Stimulated activated CD8-positive, alpha-beta memory T cell treated with anti-CD3 and anti-CD28 coated beads, Interleukin-2, amount 100 ng/mL, for 48 hours (primary cell): ENCODE results near the gene FHL2.

Experiments
- DNase-seq, 2 donors: peaks; one replicate each; pipeline ENCODE4 v3.0.0-alpha.2; 2020; ENCODE audit warnings: low read depth in 2 of 2

Gene FHL2

GRCh38 chr2:105422801-105423200 lies 23.9 kb upstream of the FHL2 start:
- no peak for DNase-seq

- no peak for DNase-seq
Measured at GRCh38 chr2:105421053-105421452, 22.2 kb upstream of the FHL2 start.

GRCh38 chr2:105418522-105418921 lies 19.7 kb upstream of the FHL2 start:
- DNase-seq, result no peak

- DNase-seq, result no peak
Measured at GRCh38 chr2:105417857-105418436, 19.1 kb upstream of the FHL2 start.

- no peak for DNase-seq
Measured at GRCh38 chr2:105416156-105416555, 17.3 kb upstream of the FHL2 start.

- DNase-seq, result no peak
Measured at GRCh38 chr2:105415007-105415406, 16.2 kb upstream of the FHL2 start.

GRCh38 chr2:105413206-105413605 lies 14.4 kb upstream of the FHL2 start:
- no peak for DNase-seq

- no peak for DNase-seq
Measured at GRCh38 chr2:105412584-105412983, 13.7 kb upstream of the FHL2 start.

GRCh38 chr2:105411720-105412407 lies 13.0 kb upstream of the FHL2 start:
- no peak for DNase-seq

GRCh38 chr2:105410554-105410953 lies 11.7 kb upstream of the FHL2 start:
- no peak for DNase-seq

GRCh38 chr2:105409717-105410116 lies 10.9 kb upstream of the FHL2 start:
- DNase-seq, result no peak

- DNase-seq, result no peak
Measured at GRCh38 chr2:105407946-105408743, 9.3 kb upstream of the FHL2 start.

- DNase-seq, result no peak
Measured at GRCh38 chr2:105406221-105406620, 7.4 kb upstream of the FHL2 start.

GRCh38 chr2:105405291-105405690 lies 6.4 kb upstream of the FHL2 start:
- DNase-seq, result no peak

GRCh38 chr2:105404736-105405135 lies 5.9 kb upstream of the FHL2 start:
- no peak for DNase-seq

- DNase-seq, result no peak
Measured at GRCh38 chr2:105403783-105404698, 5.2 kb upstream of the FHL2 start.

- no peak for DNase-seq
Measured at GRCh38 chr2:105403241-105403782, 4.5 kb upstream of the FHL2 start.

GRCh38 chr2:105402809-105403208 lies 4.0 kb upstream of the FHL2 start:
- no peak for DNase-seq

- no peak for DNase-seq
Measured at GRCh38 chr2:105401867-105402266, 3.0 kb upstream of the FHL2 start.

- no peak for DNase-seq
Measured at GRCh38 chr2:105400138-105400540, 1.3 kb upstream of the FHL2 start.

- no peak for DNase-seq
Measured at GRCh38 chr2:105399207-105399861, 483 bp upstream of the FHL2 start.
